ENCODE results near the gene FOXO1. TPM values are rescaled to one million over a fixed set of nuclear protein-coding genes. Genes with fewer than 3 reads are reported as not detected.
A peak's percentile ranks its signal among the peaks of the same experiment; 100 is the strongest.

The FOXO1 gene
- total RNA-seq, 2 experiments from 2014 or later = 34.2 to 34.5 TPM

DNA sequence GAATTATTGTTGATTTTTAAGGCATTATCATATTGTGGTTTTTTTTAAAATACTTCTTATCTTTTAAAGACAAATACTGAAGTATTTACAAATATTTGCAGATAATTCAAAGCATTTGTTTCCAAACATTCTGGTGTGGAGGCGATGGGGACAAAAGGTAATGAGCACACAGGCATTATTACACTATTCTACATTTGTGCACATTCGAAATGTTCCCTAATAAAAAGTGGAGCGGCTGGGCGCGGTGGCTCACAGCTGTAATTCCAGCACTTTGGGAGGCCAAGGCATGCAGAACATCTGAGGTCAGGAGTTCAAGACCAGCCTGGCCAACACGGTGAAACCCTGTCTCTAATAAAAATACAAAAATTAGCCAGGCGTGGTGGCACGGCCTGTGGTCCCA, 133.4 kb downstream of the FOXO1 start:
- Mint-ChIP-seq H3K36me3 (peaks cover under 1% of the 10 kb centered on the region), H3K9me3 (peaks cover 3% of the 10 kb centered on the region), H3K4me3 (no peak overlapping the region), H3K27me3 (no peaks in the 10 kb centered on the region), H3K27ac (no peak overlapping the region), H3K4me1 (ENCODE audit: low read depth) (peaks cover 19% of the 10 kb centered on the region)
- POLR2A ChIA-PET = no interaction called here
- CTCF ChIA-PET = no interaction called here
- DNase-seq = no peak
- intact Hi-C loops (cut with micrococcal nuclease) = no loop called here

DNA sequence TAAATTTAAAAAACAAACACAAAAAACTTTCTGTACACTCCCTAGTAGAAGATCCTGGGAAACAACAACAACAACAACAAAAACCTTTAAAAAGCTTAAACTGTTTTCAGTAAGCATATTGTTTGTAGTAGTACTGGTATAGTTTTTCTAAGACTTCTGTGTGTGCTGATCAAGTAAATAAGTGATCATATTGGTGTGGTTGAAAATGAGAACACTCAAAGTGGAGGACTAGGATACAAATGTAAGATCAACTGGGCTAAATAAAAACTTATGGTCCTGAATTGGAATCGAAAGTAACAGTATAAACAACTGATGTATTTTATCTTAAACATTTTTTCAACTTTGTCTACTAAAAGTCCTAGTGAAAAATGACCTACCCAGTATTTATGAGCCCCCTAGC, 135.5 kb downstream of the FOXO1 start:
- Mint-ChIP-seq H3K36me3 (peaks cover 10% of the 10 kb centered on the region), H3K27me3 (no peaks in the 10 kb centered on the region), H3K4me3 (peak overlapping the region; percentile 13), H3K27ac (no peak overlapping the region), H3K9me3 (peaks cover 12% of the 10 kb centered on the region), H3K4me1 (ENCODE audit: low read depth) (peaks cover 19% of the 10 kb centered on the region)
- intact Hi-C loops (cut with micrococcal nuclease) = no loop called here
- ChIA-PET POLR2A (no interaction called here), CTCF (no interaction called here)
- no peak for DNase-seq

DNA sequence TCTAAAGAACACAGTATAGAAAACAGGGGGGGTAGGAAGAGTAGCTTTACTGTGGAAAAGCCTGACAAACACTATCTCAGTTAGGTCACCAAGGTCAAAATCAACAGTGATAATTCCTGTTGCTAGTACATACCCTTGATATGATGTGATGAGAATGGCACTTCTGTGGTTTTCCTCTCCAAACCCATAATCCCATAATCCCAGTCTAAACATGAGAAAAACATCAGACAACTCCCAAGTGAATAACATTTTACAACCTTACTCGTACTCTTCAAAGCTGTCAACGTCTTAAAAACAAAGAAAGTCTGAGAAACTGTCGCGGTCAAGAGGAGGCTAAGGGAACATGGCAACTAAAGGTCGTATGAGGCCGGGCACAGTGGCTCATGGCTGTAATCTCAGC, 137.6 kb downstream of the FOXO1 start:
- intact Hi-C loops (cut with micrococcal nuclease) = no loop called here
- Mint-ChIP-seq H3K9me3 (peaks cover 12% of the 10 kb centered on the region), H3K36me3 (peaks cover 10% of the 10 kb centered on the region), H3K4me3 (no peak overlapping the region), H3K4me1 (ENCODE audit: low read depth) (peaks cover 22% of the 10 kb centered on the region), H3K27me3 (no peaks in the 10 kb centered on the region), H3K27ac (no peak overlapping the region)
- ChIA-PET CTCF (no interaction called here), POLR2A (no interaction called here)
- no peak for DNase-seq

DNA sequence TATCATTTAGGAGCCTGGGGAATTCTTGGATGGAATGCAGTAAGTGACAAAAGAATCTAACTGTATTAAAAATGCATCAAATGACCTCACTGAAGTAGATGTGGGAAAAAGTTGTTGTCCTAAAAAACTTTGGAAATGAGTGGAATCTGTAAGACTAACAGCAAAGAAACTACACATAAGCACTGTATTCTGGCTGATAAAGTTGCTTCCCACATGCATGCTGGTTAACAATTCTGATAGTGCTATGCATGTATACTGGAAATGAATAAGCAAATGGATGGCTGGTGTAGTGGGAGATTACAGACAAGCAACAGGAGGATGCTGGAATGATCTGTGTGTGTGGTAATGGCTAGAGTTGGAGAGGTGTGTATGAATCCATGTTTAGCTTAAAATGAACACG, 138.5 kb downstream of the FOXO1 start:
- Mint-ChIP-seq H3K27me3 (no peaks in the 10 kb centered on the region), H3K4me3 (no peak overlapping the region), H3K4me1 (ENCODE audit: low read depth) (peaks cover 22% of the 10 kb centered on the region), H3K9me3 (peaks cover 12% of the 10 kb centered on the region), H3K36me3 (peaks cover 10% of the 10 kb centered on the region), H3K27ac (no peak overlapping the region)
- ChIA-PET CTCF (interaction anchor here (0.6 kb wide), 1 partner anchor 72 kb away, joined by 3 read pairs; no protein-coding TSS in a partner anchor), POLR2A (interaction anchor here (0.5 kb wide), 1 partner anchor 43 kb away, joined by 3 read pairs; no protein-coding TSS in a partner anchor)
- intact Hi-C loops (cut with micrococcal nuclease) = no loop called here
- no peak for DNase-seq

DNA sequence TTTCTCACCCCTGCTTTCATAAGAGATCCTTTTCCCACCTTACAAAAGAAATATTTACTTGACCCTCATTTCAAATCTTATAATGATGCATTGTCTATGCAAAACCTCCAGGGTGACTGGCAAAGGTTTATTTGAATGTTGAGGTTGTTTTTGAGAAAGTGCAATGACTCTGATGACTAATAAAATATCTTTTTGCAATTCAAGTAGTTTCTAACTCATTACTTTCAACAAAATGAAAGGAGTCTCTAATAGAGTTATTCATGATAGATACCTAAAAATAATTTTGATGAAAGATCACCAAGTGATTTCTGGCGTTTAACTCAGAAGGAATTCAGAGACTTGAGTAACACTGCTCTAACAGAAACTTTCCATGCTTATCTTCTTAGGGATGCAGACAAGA, 144.2 kb downstream of the FOXO1 start:
- no peak overlapping the region for H3K27ac Mint-ChIP-seq
- POLR2A ChIA-PET = no interaction called here
- peaks cover 2% of the 10 kb centered on the region for H3K9me3 Mint-ChIP-seq
- H3K36me3 Mint-ChIP-seq = peaks cover 3% of the 10 kb centered on the region
- CTCF ChIA-PET = interaction anchor here (0.7 kb wide), 1 partner anchor 918 kb away, joined by 3 read pairs; no protein-coding TSS in a partner anchor
- H3K27me3 Mint-ChIP-seq = no peaks in the 10 kb centered on the region
- DNase-seq = no peak
- intact Hi-C loops (cut with micrococcal nuclease) = no loop called here
- H3K4me3 Mint-ChIP-seq = no peak overlapping the region
- peaks cover 48% of the 10 kb centered on the region for H3K4me1 Mint-ChIP-seq (ENCODE audit: low read depth)

DNA sequence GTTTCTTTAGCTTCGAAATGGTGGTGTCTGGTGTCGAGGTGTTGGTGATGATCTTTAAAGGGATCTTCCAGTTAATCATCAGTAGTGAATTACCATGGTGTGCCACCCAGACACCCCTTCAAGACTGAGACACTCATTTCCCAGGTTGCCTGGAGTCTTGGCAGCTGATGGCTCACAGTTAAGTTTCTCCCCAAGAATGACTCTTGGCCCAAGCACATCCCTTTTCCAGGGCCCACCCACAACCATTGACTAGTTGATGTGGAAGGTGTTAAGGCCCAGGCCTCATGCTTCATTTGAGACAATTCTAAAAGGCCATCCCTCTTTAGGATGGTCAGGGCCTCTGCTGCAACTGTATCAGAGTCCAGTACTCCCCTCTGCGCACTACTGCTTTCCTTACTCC, 145.5 kb downstream of the FOXO1 start:
- ChIA-PET POLR2A (interaction anchor here (1.0 kb wide), 1 partner anchor 145 kb away, joined by 3 read pairs; no protein-coding TSS in a partner anchor), CTCF (interaction anchor here (0.6 to 1.0 kb wide), 2 partner anchors 19 to 836 kb away, joined by 4 to 5 read pairs; no protein-coding TSS in a partner anchor)
- intact Hi-C loops (cut with micrococcal nuclease) = no loop called here
- Mint-ChIP-seq H3K27ac (no peak overlapping the region), H3K4me3 (no peak overlapping the region), H3K4me1 (ENCODE audit: low read depth) (peaks cover 60% of the 10 kb centered on the region), H3K36me3 (no peaks in the 10 kb centered on the region), H3K27me3 (no peaks in the 10 kb centered on the region), H3K9me3 (no peaks in the 10 kb centered on the region)
- DNase-seq = peak; percentile 45

DNA sequence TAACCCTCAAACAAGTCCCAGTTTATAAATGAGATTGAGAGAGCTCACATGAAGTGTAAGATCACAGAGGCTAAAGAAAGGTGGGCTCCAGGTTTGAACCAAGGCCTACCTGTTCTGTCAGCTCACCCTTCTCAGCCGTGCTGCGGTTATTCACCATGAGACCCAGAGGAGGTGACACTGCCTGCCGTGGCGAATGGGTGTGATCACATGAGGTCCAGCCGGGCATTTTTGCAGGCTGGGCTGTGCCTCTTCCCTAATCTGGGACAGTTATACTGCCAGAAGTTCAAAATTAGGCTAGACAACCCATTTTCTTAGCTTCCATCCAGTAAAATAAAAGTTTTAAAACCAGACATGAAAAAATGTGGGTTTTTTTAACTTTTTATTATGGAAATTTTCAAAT, 146.8 kb downstream of the FOXO1 start:
- ChIA-PET POLR2A (no interaction called here), CTCF (no interaction called here)
- no peaks in the 10 kb centered on the region for H3K9me3 Mint-ChIP-seq
- intact Hi-C loops (cut with micrococcal nuclease) = loop anchor here (5.0 to 10.0 kb wide), 6 partner anchors 202 to 495 kb away; no protein-coding TSS in a partner anchor
- DNase-seq = no peak
- no peak overlapping the region for H3K27ac Mint-ChIP-seq
- H3K4me1 Mint-ChIP-seq (ENCODE audit: low read depth) = peaks cover 60% of the 10 kb centered on the region
- H3K36me3 Mint-ChIP-seq = no peaks in the 10 kb centered on the region
- no peaks in the 10 kb centered on the region for H3K27me3 Mint-ChIP-seq
- no peak overlapping the region for H3K4me3 Mint-ChIP-seq

DNA sequence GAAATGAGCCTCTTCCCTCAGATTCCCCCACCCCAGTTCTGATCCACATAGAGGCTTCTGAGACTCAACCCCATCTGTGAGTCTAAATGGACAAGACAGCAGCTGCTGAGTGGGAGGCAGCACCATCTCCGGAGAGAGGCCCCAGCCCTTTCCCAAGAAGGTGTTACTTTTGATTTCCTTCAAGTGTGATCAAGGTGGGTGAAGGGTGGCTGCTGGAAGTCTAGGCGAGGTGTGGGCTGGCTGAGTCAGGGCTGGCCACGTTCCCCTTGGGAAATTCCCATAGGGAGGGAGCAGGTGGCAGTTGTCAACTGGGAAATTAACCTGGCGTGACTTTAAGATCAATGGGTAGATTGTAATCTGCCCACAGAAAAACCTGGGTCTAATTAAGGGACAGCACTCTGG, 148.0 kb downstream of the FOXO1 start:
- ChIA-PET POLR2A (interaction anchor here (0.7 to 2.4 kb wide), 7 partner anchors 33 to 490 kb away, joined by 3 to 18 read pairs (median 4); no protein-coding TSS in a partner anchor), CTCF (interaction anchor here (1.9 kb wide), 1 partner anchor 150 kb away, joined by 5 read pairs; no protein-coding TSS in a partner anchor)
- Mint-ChIP-seq H3K4me1 (ENCODE audit: low read depth) (peaks cover 66% of the 10 kb centered on the region), H3K27ac (peak overlapping the region; percentile 86), H3K4me3 (peak overlapping the region; percentile 61), H3K27me3 (no peaks in the 10 kb centered on the region), H3K36me3 (no peaks in the 10 kb centered on the region), H3K9me3 (no peaks in the 10 kb centered on the region)
- peak; percentile 87 for DNase-seq
- intact Hi-C loops (cut with micrococcal nuclease) = loop anchor here (1.0 to 10.0 kb wide), 9 partner anchors 33 to 494 kb away; no protein-coding TSS in a partner anchor

DNA sequence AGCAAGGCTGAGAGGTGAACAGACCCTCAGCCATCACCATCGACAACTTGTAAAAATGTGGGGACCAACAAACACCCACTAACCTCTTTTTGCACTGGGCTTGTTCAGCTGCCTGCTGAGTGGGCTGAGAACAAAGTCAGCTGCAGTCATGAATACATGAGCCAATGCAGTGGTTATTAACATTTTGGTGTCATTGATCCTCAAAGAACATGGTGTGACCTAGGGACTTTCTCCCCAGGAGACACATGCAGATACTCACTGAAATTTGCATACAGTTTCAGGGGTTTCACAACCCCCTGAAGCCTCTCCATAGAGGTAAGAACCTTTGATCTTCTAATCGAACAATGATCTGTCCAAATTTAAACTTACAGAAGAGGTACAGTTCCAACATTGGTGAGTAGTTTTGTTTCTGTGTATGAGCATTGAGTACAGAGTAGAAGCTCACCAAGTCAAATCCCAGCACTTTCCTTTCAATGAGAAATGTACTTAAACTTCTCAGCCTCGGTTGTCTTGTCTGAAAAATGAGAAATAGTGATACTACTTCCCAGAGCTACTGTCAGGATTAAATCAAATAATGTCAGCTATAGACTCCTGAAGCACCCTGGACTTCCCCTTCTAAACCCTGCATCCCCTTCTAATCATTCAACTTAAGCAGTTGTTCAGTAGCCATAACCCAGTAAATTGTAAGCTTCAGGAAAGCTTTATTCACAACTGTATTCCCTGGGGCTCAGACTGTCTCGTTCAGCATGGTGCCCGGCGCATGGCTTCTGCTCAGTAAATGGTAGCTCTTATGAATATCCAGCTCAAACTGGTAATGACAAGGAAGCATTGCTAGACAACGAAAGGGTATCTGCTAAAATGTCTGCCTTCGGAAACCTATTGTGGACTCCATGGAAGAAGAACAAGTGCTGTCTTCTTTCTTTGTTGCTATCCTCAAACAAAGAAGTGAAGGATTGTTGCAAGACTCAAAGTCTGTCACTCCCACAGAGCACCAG, 148.7 kb downstream of the FOXO1 start:
- intact Hi-C loops (cut with micrococcal nuclease) = loop anchor here (1.0 to 10.0 kb wide), 11 partner anchors 32 to 493 kb away; no protein-coding TSS in a partner anchor
- DNase-seq = peak; percentile 48
- Mint-ChIP-seq H3K27me3 (no peaks in the 10 kb centered on the region), H3K4me1 (ENCODE audit: low read depth) (peaks cover 71% of the 10 kb centered on the region), H3K4me3 (peak overlapping the region; percentile 61), H3K27ac (peak overlapping the region; percentile 86), H3K9me3 (no peaks in the 10 kb centered on the region), H3K36me3 (no peaks in the 10 kb centered on the region)
- CTCF ChIA-PET = interaction anchor here (0.6 to 1.9 kb wide), 3 partner anchors 85 to 297 kb away, joined by 3 to 5 read pairs (median 3); no protein-coding TSS in a partner anchor
- POLR2A ChIA-PET = interaction anchor here (0.7 to 2.4 kb wide), 10 partner anchors 10 to 489 kb away, joined by 3 to 18 read pairs (median 4); no protein-coding TSS in a partner anchor

DNA sequence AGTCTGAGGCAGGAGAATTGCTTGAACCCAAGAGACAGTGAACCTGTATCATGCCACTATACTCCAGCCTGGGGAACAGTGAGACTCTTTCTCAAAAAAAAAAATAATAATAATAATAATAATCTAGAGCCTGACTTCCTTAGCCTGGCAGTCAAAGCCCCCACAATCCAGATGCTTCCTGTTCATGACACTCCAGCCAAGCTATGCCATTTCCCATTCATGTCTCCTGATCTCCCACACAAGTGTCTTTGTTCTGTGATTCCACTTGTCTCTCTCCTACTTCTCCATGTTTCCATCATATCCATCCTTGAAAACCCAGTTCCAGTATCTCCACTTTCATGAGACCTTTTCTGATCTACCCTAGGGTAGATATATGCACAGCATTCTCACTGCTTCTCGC, 150.7 kb downstream of the FOXO1 start:
- no peak for DNase-seq
- H3K4me3 Mint-ChIP-seq = no peak overlapping the region
- intact Hi-C loops (cut with micrococcal nuclease) = loop anchor here (2.0 to 10.0 kb wide), 8 partner anchors 77 to 491 kb away; no protein-coding TSS in a partner anchor
- ChIA-PET POLR2A (interaction anchor here (0.5 to 0.6 kb wide), 2 partner anchors 228 to 394 kb away, joined by 3 read pairs; no protein-coding TSS in a partner anchor), CTCF (no interaction called here)
- no peaks in the 10 kb centered on the region for H3K27me3 Mint-ChIP-seq
- H3K9me3 Mint-ChIP-seq = no peaks in the 10 kb centered on the region
- H3K4me1 Mint-ChIP-seq (ENCODE audit: low read depth) = peaks cover 60% of the 10 kb centered on the region
- H3K27ac Mint-ChIP-seq = no peak overlapping the region
- H3K36me3 Mint-ChIP-seq = no peaks in the 10 kb centered on the region

DNA sequence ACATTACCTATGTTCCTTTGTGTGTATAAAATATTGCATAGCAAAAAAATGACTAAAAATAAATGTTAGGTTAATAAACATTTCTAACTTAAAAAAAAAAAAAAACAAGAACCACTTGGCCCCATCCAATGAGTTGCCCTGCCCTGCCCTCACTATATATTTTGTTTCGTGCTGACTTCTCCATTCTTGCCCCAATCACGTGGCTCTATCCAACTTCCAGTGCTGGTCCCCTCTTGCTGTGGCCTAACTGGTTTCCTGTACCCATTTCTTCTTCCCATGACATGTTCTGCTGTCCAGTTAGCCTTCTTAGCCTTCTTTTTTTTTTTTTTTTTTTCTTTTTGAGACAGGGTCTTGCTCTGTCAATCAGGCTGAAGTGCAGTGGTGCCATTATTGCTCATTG, 151.6 kb downstream of the FOXO1 start:
- POLR2A ChIA-PET = no interaction called here
- H3K4me3 Mint-ChIP-seq = no peak overlapping the region
- intact Hi-C loops (cut with micrococcal nuclease) = loop anchor here (5.0 to 10.0 kb wide), 6 partner anchors 198 to 490 kb away; no protein-coding TSS in a partner anchor
- no peaks in the 10 kb centered on the region for H3K27me3 Mint-ChIP-seq
- CTCF ChIA-PET = no interaction called here
- no peaks in the 10 kb centered on the region for H3K9me3 Mint-ChIP-seq
- no peak for DNase-seq
- H3K4me1 Mint-ChIP-seq (ENCODE audit: low read depth) = peaks cover 56% of the 10 kb centered on the region
- no peak overlapping the region for H3K27ac Mint-ChIP-seq
- no peaks in the 10 kb centered on the region for H3K36me3 Mint-ChIP-seq

DNA sequence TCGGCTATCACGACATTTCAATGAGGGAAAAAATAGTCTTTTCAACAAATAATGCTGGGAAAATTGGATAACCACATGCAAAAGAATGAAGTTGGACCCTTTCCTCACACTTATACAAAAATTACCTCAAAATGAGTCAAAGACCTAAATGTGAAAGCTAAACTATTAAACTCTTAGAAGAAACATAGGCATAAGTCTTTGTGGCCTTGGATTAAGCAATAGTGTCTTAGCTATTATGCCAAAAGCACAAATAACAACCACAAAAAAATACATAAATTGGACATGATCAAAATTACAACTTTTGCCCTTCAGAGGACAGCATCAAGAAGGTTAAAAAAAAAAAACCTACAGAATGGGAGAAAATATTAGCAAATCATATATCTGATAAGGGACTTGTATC, 156.6 kb downstream of the FOXO1 start:
- Mint-ChIP-seq H3K27ac (no peak overlapping the region), H3K4me3 (no peak overlapping the region), H3K27me3 (no peaks in the 10 kb centered on the region), H3K9me3 (no peaks in the 10 kb centered on the region), H3K4me1 (ENCODE audit: low read depth) (peaks cover 49% of the 10 kb centered on the region), H3K36me3 (no peaks in the 10 kb centered on the region)
- intact Hi-C loops (cut with micrococcal nuclease) = loop anchor here (10.0 kb wide), 2 partner anchors 255 to 485 kb away; no protein-coding TSS in a partner anchor
- ChIA-PET CTCF (interaction anchor here (1.0 kb wide), 1 partner anchor 88 kb away, joined by 3 read pairs; no protein-coding TSS in a partner anchor), POLR2A (no interaction called here)
- DNase-seq = no peak

Data from activated CD4-positive, alpha-beta memory T cell treated with anti-CD3 and anti-CD28 coated beads for 36 hours (primary cell).